Choroid plexus epithelial cell (primary cell): Measurements from ENCODE around the gene SLC51A.

Source experiments
- DNase-seq: peaks from one replicate; pipeline ENCODE4 v3.0.0-alpha.2; 2010; ENCODE audit warnings: low read depth
- H3K4me3 ChIP-seq: 2 replicates; pipeline ENCODE4 v1.5.1; 2011; ENCODE audit warnings: low read depth, mild to moderate bottlenecking, control low read depth, low read length, moderate library complexity
- TF ChIP-seq, protein P1 (sequence below): conservative IDR thresholded peaks from 2 replicates; pipeline ENCODE4 v1.5.1; 2011; ENCODE audit warnings: low read depth, mild to moderate bottlenecking, control low read depth, inconsistent platforms, low read length, moderate library complexity

SLC51A gene

DNA sequence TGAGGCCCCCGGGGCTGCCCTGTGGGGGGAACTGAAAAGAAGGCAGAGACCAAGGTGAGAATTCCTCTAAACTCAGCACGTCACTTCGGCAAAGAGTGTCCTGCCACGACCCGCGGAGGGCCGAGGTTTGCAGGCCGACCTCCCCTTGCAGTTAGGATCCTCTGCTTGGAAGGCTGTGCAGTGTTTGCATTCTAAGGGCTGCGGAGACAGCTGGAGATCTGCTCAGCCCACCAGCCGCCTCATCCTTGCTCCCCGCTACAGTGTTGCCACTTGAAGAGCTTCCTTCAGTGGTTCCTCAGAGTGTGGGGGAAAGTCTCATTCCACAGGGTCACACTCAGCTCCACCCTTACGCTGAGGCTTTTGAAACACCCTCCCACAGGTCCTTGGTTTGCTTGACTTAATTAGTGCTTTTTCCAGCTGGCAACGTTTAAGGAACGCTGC is 10.8 kb downstream of the SLC51A start:
- no peak overlapping the region for H3K4me3 ChIP-seq
- no peak for DNase-seq
- TF ChIP-seq, protein P1, sequence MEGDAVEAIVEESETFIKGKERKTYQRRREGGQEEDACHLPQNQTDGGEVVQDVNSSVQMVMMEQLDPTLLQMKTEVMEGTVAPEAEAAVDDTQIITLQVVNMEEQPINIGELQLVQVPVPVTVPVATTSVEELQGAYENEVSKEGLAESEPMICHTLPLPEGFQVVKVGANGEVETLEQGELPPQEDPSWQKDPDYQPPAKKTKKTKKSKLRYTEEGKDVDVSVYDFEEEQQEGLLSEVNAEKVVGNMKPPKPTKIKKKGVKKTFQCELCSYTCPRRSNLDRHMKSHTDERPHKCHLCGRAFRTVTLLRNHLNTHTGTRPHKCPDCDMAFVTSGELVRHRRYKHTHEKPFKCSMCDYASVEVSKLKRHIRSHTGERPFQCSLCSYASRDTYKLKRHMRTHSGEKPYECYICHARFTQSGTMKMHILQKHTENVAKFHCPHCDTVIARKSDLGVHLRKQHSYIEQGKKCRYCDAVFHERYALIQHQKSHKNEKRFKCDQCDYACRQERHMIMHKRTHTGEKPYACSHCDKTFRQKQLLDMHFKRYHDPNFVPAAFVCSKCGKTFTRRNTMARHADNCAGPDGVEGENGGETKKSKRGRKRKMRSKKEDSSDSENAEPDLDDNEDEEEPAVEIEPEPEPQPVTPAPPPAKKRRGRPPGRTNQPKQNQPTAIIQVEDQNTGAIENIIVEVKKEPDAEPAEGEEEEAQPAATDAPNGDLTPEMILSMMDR, result no peak

DNA sequence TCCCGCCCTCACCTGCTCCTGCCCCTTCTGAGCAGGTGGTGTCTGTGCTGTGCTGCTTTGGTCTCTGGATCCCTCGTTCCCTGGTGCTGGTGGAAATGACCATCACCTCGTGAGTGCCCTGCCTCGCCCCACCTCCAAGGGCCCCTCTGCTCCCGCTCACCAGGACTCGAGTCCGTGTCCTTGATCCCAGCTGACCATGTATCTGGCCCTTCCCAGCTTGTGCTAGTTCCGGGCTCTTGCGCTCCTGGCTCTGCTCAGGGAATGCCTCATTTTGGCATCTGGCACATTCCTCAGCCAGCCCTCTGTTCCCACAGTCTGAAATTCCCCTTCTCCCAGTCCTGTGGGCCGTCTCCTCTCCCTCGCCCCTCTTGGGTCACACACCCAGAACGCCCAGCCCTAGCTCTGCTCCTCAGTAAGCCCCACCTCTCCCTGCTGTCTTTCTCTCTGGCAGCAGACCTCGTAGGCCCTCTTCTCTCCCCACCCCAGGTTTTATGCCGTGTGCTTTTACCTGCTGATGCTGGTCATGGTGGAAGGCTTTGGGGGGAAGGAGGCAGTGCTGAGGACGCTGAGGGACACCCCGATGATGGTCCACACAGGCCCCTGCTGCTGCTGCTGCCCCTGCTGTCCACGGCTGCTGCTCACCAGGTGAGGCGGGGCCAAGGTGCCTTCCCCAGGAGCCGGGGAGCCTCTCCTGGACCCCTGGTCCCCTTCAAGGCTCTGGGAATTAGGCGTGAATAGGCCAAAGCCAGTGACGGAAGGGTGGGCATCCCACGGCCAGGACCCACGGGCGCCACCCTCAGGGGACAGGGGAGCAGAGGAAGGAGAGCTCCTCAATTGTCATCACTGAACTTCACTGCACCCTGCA is 11.5 kb downstream of the SLC51A start:
- no peak for DNase-seq

DNA sequence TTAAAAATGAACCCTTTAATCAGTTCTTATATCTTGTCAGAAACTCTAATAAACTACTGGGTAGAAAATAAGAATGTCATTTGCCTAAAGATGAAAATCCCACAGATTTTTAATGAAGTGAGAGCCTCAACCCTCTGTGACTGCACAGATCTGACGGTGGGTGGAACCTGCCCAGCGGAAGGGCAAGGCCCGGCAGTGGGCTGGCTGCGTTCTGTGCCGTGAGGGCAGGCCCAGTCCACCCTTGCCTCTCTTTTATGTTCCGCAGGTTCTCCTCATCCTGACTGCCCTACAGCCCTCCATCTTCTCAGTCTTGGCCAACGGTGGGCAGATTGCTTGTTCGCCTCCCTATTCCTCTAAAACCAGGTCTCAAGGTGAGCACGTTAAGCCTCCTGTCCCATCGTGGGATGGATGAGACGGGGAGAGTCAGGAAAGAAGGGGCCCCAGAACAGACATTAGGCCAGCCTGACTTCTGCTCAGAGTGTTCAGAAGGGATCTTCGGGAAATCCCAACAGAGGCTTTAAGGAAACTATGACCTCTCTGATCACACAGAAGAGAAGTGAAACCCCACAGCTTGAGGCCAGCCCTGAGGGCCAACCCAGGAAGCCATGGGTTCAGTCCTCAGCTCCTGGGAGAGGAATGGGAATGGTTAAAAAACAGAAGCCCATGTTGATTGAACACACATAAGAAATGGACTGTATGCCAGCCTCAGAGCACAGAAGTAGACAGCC is 16.0 kb downstream of the SLC51A start:
- H3K4me3 ChIP-seq, result no peak overlapping the region
- TF ChIP-seq, protein P1, result no peak
- DNase-seq, result no peak

More for the DNA sequence above, 11.5 kb downstream of the SLC51A start:
- TF ChIP-seq, protein P1, result no peak
- H3K4me3 ChIP-seq, result no peak overlapping the region

DNA sequence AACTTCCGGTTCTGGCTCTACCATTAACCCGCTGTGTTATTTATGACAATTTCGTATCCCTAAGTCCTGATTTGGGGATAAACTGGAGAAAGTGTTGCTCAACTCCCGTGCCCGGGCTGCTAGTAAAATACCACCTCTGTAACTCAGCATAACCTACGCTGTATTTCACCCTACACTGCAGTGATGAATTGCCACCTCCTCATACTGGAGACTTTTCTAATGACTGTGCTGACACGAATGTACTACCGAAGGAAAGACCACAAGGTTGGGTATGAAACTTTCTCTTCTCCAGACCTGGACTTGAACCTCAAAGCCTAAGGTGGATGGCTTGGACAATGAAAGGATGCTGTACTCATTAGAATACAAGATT is 16.5 kb downstream of the SLC51A start:
- no peak for DNase-seq
- no peak overlapping the region for H3K4me3 ChIP-seq
- TF ChIP-seq, protein P1, result no peak

DNA sequence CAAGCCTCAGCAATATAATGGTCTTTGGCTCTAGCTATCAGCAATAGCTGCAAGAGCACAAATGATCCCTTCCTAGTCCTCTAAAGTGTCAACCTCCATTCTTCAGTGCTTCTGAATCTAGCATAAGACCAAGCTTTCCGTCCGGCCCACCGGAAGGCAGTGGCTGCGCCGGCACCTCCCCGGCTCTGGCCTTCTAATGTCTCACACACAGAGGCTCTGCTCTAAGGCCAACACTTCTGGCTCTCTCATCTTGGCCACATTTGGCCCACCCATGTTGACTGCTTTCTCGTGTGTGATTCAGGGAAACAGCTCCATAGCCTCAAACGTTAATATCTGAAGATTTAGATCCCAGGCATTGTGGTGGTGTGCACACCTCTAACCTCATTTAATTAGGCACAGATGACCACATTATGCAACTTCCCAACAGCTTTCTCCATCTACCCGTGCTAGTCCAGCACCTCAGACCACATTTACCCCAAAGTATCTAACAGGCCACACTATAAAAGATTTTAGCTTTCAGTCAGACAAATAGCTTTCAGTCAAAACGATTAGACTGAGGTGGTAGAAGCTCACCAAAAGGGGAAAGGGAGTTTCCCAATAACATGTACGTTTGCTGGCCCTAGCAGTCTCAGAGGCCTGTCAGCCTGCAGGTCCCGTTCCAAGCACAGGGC is 19.3 kb downstream of the SLC51A start:
- TF ChIP-seq, protein P1, result no peak
- H3K4me3 ChIP-seq, result no peak overlapping the region
- no peak for DNase-seq

DNA sequence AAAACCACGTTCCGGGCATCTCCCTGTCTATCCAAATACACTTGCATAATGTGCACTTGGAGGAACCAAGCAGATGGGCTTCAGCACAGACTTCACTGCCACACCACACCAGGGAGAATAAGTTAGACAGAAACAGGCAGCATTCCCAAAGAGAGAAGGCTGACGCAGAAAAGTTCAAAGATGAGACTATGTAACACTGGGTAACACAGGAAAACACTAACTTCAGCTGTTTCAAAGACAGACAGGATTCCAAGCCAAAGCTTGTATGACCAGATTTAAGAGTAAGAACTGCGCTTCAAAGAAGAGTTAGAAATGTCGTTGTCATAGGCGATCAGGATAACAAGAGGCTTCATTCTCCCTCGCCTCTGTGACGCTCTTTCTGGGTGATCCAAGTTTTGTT is 19.9 kb downstream of the SLC51A start:
- no peak overlapping the region for H3K4me3 ChIP-seq
- DNase-seq, result no peak
- TF ChIP-seq, protein P1, result no peak
